ENCODE results near the gene LGALS3BP. TPM values are rescaled to one million over a fixed set of nuclear protein-coding genes. Genes with fewer than 3 reads are reported as not detected.

LGALS3BP gene
- total and polyA plus RNA-seq, 2 of the 13 experiments (the other 11 are each of a cell fraction or from before 2014, with no cell fraction given), result 137 to 332 TPM

- ChIA-PET POLR2A (interaction anchor here (0.9 to 2.6 kb wide), 13 partner anchors 9 to 93 kb away, joined by 3 to 20 read pairs (median 6); partner anchors contain the start of genes LGALS3BP and TIMP2), CTCF (ENCODE audit: low intra/inter-chr PET ratio, low total read pairs) (no interaction called here)
- in situ Hi-C loops (cut with HindIII; ENCODE audit: extremely low pct_ligation_motif_present, low pct_unique_long_range_greater_than_20kb) (no loop called here), intact Hi-C loops (cut with micrococcal nuclease; ENCODE audit: unreplicated experiment) (loop anchor here (5.0 to 10.0 kb wide), 2 partner anchors 67 to 1651 kb away; no protein-coding TSS in a partner anchor)
- peak; percentile 77 for DNase-seq (ENCODE audit: low spot score)
- H3K4me3 ChIP-seq (replicated peaks in 1 of 3; ENCODE audit: insufficient read depth in 1 of 3, low read depth in 2 of 3, low read length in 3 of 3), result peak overlapping the region in 2 of 3 experiments; percentile 2 to 61; a peak in 3 of 6 replicates
- no peak overlapping the region for H3K27ac ChIP-seq (ENCODE audit: extremely low read length, insufficient read depth, low read length)
- no peaks in the 10 kb centered on the region for H4K20me1 ChIP-seq (ENCODE audit: insufficient read depth, low read length)
- H3K27me3 ChIP-seq (ENCODE audit: control insufficient read depth in 1 of 2, insufficient read depth in 2 of 2, low read length in 2 of 2), result peaks cover 10 to 54% of the 10 kb centered on the region in 2 experiments; a peak in 4 of 5 replicates
- peak overlapping the region; percentile 73 for H3K4me2 ChIP-seq (ENCODE audit: low read depth, low read length)
- FAIRE-seq, result peak; percentile 70
- H2AFZ ChIP-seq (ENCODE audit: low read length), result no peak overlapping the region
- WGBS (ENCODE audit: low lambda C conversion rate), result 7% methylated on average over 13 of the region's 16 CpGs
- peaks cover 41% of the 10 kb centered on the region for H3K4me1 ChIP-seq (ENCODE audit: insufficient read depth, low read length)
- no peaks in the 10 kb centered on the region for H3K9me3 ChIP-seq (ENCODE audit: low read length)
- H3K9ac ChIP-seq (ENCODE audit: insufficient read depth, low read depth, low read length), result peak overlapping the region; percentile 46; the same call in 1 of the 2 replicates
- peak; percentile 32 for ATAC-seq
- no peaks in the 10 kb centered on the region for H3K36me3 ChIP-seq (replicated peaks in 1 of 2; ENCODE audit: control insufficient read depth in 1 of 2, insufficient read depth in 2 of 2, low read length in 2 of 2)
- BruUV-seq (replicated peaks), result no TSS peak
- no peaks in the 10 kb centered on the region for H3K79me2 ChIP-seq (ENCODE audit: insufficient read depth, low read length)
- TF ChIP-seq CHD2 (IDR thresholded peaks at IDR 0.05; ENCODE audit: low read depth, low read length) (0 out of 2 replicates have a peak, but pooled peaks have one; percentile 18), ZNF768 (CRISPR knock-in tag; IDR thresholded peaks at IDR 0.05) (0 out of 2 replicates have a peak, but pooled peaks have one; percentile 29), SOX13 (IDR thresholded peaks at IDR 0.05) (no peak), SOX13 (CRISPR knock-in tag; conservative IDR thresholded peaks at IDR 0.05 in 1 of 2, IDR thresholded peaks at IDR 0.05 in 1 of 2) (peak in 1 of 2 experiments; percentile 13; a peak in 1 of 4 replicates), ZBTB44 (CRISPR knock-in tag; IDR thresholded peaks at IDR 0.05) (no peak), CAMTA2 (CRISPR knock-in tag; IDR thresholded peaks at IDR 0.05; ENCODE audit: borderline replicate concordance) (0 out of 2 replicates have a peak, but pooled peaks have one; percentile 83), SMAD3 (CRISPR knock-in tag; IDR thresholded peaks at IDR 0.05) (peak; percentile 23; the same call in 1 of the 2 replicates), MAFK (conservative IDR thresholded peaks at IDR 0.05 in 1 of 2, IDR thresholded peaks at IDR 0.05 in 1 of 2; ENCODE audit: low read length in 2 of 2) (peak in 1 of 2 experiments; percentile 5; a peak in 2 of 4 replicates), ZBTB26 (CRISPR knock-in tag; IDR thresholded peaks at IDR 0.05; ENCODE audit: borderline replicate concordance) (peak; percentile 29), ZNF530 (CRISPR knock-in tag; IDR thresholded peaks at IDR 0.05; ENCODE audit: low read depth) (no peak), ZNF670 (CRISPR knock-in tag; IDR thresholded peaks at IDR 0.05; ENCODE audit: borderline replicate concordance) (0 out of 2 replicates have a peak, but pooled peaks have one; percentile 31), IRF2 (CRISPR knock-in tag; IDR thresholded peaks at IDR 0.05) (peak; percentile 10; the same call in 1 of the 2 replicates), HIC2 (CRISPR knock-in tag; IDR thresholded peaks at IDR 0.05; ENCODE audit: low read depth) (0 out of 2 replicates have a peak, but pooled peaks have one; percentile 9), SOX6 (IDR thresholded peaks at IDR 0.05) (no peak), SOX6 (CRISPR knock-in tag; IDR thresholded peaks at IDR 0.05) (peak; percentile 25; the same call in 1 of the 2 replicates), KAT8 (CRISPR knock-in tag; IDR thresholded peaks at IDR 0.05) (0 out of 2 replicates have a peak, but pooled peaks have one; percentile 17), JARID2 (CRISPR knock-in tag; IDR thresholded peaks at IDR 0.05; ENCODE audit: insufficient replicate concordance) (peak; percentile 38), ETV5 (CRISPR knock-in tag; IDR thresholded peaks at IDR 0.05; ENCODE audit: borderline replicate concordance) (peak; percentile 30; the same call in 1 of the 2 replicates), ZNF335 (CRISPR knock-in tag; IDR thresholded peaks at IDR 0.05) (peak; percentile 17; the same call in 1 of the 2 replicates), NCOA2 (CRISPR knock-in tag; IDR thresholded peaks at IDR 0.05) (0 out of 2 replicates have a peak, but pooled peaks have one; percentile 14)
Measured at GRCh38 chr17:78933959-78934568, 45.7 kb downstream of the LGALS3BP start.

Measured in HepG2 (cell line).